Measurements from ENCODE around the gene POU5F1. TPM values are rescaled to one million over a fixed set of nuclear protein-coding genes. Genes with fewer than 3 reads are reported as not detected.
"Not testable (repeated sequence)": the region's sequence is repeated elsewhere in the genome, so short reads cannot be mapped to it uniquely, and the experiment has no call there.

The POU5F1 gene
- total RNA-seq, 2 donors from 2014 or later: 4.0 to 12.9 TPM

GRCh38 chr6:31173406-31173805, 2.9 kb upstream of the POU5F1 start:
- H3K27me3 ChIP-seq (replicated peaks; ENCODE audit: insufficient read depth): no peaks in the 10 kb centered on the region
- H3K27ac ChIP-seq: no peak overlapping the region
- ATAC-seq (ENCODE audit: insufficient number of reproducible peaks, low FRiP score, low read depth) (no peak), DNase-seq (ENCODE audit: low spot score) (no peak)
- no peaks in the 10 kb centered on the region for H3K4me1 ChIP-seq (ENCODE audit: control insufficient read depth in 1 of 2, low read depth in 2 of 2)
- no peaks in the 10 kb centered on the region for H3K36me3 ChIP-seq
- TF ChIP-seq CTCF (IDR thresholded peaks at IDR 0.05): no peak
- H3K9me3 ChIP-seq: no peaks in the 10 kb centered on the region
- H3K4me3 ChIP-seq: no peak overlapping the region

- Histone ChIP-seq H3K36me3 (no peaks in the 10 kb centered on the region), H3K4me1 (ENCODE audit: control insufficient read depth in 1 of 2, low read depth in 2 of 2) (no peaks in the 10 kb centered on the region), H3K9me3 (no peaks in the 10 kb centered on the region), H3K27ac (no peak overlapping the region), H3K27me3 (replicated peaks; ENCODE audit: insufficient read depth) (no peaks in the 10 kb centered on the region), H3K4me3 (no peak overlapping the region)
- no peak for DNase-seq (ENCODE audit: low spot score)
- no peak for TF ChIP-seq CTCF (IDR thresholded peaks at IDR 0.05)
- no peak for ATAC-seq (ENCODE audit: insufficient number of reproducible peaks, low FRiP score, low read depth)
Measured at GRCh38 chr6:31172973-31173384, 2.5 kb upstream of the POU5F1 start.

- no peak for TF ChIP-seq CTCF (IDR thresholded peaks at IDR 0.05)
- ATAC-seq (ENCODE audit: insufficient number of reproducible peaks, low FRiP score, low read depth) (no peak), DNase-seq (ENCODE audit: low spot score) (no peak)
- no peaks in the 10 kb centered on the region for H3K9me3 ChIP-seq
- H3K4me1 ChIP-seq (ENCODE audit: control insufficient read depth in 1 of 2, low read depth in 2 of 2): no peaks in the 10 kb centered on the region
- no peaks in the 10 kb centered on the region for H3K27me3 ChIP-seq (replicated peaks; ENCODE audit: insufficient read depth)
- H3K36me3 ChIP-seq: no peaks in the 10 kb centered on the region
- no peak overlapping the region for H3K4me3 ChIP-seq
- no peak overlapping the region for H3K27ac ChIP-seq
Measured at GRCh38 chr6:31171931-31172905, 1.7 kb upstream of the POU5F1 start.

- H3K36me3 ChIP-seq: no peaks in the 10 kb centered on the region
- H3K4me3 ChIP-seq: no peak overlapping the region
- ATAC-seq (ENCODE audit: insufficient number of reproducible peaks, low FRiP score, low read depth) (no peak), DNase-seq (ENCODE audit: low spot score) (no peak)
- H3K27me3 ChIP-seq (replicated peaks; ENCODE audit: insufficient read depth): no peaks in the 10 kb centered on the region
- no peaks in the 10 kb centered on the region for H3K4me1 ChIP-seq (ENCODE audit: control insufficient read depth in 1 of 2, low read depth in 2 of 2)
- H3K9me3 ChIP-seq: no peaks in the 10 kb centered on the region
- TF ChIP-seq CTCF (IDR thresholded peaks at IDR 0.05): no peak
- no peak overlapping the region for H3K27ac ChIP-seq
Measured at GRCh38 chr6:31170987-31171671, 647 bp upstream of the POU5F1 start.

DNA sequence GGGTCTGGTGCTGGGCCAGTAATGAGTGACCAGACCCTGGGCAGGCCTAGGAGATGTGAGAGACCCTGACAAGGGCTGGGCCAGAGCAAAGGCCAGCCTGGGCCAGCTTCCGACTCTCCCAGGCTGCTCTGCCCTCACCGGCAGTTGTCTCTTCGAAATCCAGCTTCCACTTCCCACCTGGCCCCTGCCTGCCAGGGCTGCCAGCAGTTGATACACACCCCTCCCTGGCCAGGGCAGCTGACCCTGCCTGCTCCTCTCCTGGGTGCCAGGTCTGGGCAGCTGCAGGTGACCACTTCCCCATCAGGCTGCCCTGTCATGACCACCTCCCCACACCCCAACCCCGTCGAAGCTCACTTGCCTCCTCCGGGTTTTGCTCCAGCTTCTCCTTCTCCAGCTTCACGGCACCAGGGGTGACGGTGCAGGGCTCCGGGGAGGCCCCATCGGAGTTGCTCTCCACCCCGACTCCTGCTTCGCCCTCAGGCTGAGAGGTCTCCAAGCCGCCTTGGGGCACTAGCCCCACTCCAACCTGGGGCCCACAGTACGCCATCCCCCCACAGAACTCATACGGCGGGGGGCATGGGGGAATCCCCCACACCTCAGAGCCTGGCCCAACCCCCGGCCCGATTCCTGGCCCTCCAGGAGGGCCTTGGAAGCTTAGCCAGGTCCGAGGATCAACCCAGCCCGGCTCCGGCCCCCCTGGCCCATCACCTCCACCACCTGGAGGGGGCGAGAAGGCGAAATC, 453 bp downstream of the POU5F1 start:
- not testable (repeated sequence) for H3K4me3 ChIP-seq; H3K9me3 ChIP-seq; DNase-seq (ENCODE audit: low spot score); H3K36me3 ChIP-seq; H3K27ac ChIP-seq; H3K27me3 ChIP-seq (replicated peaks; ENCODE audit: insufficient read depth); ATAC-seq (ENCODE audit: insufficient number of reproducible peaks, low FRiP score, low read depth); H3K4me1 ChIP-seq (ENCODE audit: control insufficient read depth in 1 of 2, low read depth in 2 of 2)

All from thoracic aorta (tissue), 2 donors.